Left hindlimb (tissue), 1 donor: ENCODE data around the gene TPRX1.
"Not testable (repeated sequence)": the region's sequence is repeated elsewhere in the genome, so short reads cannot be mapped to it uniquely, and the experiment has no call there.

Experiments used
- DNase-seq: peaks from one replicate; pipeline ENCODE4 v3.0.0-alpha.2; 2018

TPRX1 gene

GRCh38 chr19:47766359-47766620, 38.1 kb downstream of the TPRX1 start:
- DNase-seq: no peak

GRCh38 chr19:47765523-47766358, 38.6 kb downstream of the TPRX1 start:
- DNase-seq: peak; percentile 60

- not testable (repeated sequence) for DNase-seq
These were observed 39.6 kb downstream of the TPRX1 start for GRCh38 chr19:47764705-47765104.

GRCh38 chr19:47762615-47763308, 41.6 kb downstream of the TPRX1 start:
- no peak for DNase-seq

- DNase-seq: no peak
These were observed 42.2 kb downstream of the TPRX1 start for GRCh38 chr19:47762151-47762550.

- DNase-seq: no peak
These were observed 42.8 kb downstream of the TPRX1 start for GRCh38 chr19:47761566-47761965.

GRCh38 chr19:47760632-47760999, 43.7 kb downstream of the TPRX1 start:
- DNase-seq: no peak

GRCh38 chr19:47758443-47758804, 45.9 kb downstream of the TPRX1 start:
- no peak for DNase-seq

- no peak for DNase-seq
These were observed 46.5 kb downstream of the TPRX1 start for GRCh38 chr19:47757617-47758442.

GRCh38 chr19:47756953-47757608, 47.3 kb downstream of the TPRX1 start:
- DNase-seq: no peak

GRCh38 chr19:47756627-47756929, 47.8 kb downstream of the TPRX1 start:
- no peak for DNase-seq

GRCh38 chr19:47755762-47756626, 48.4 kb downstream of the TPRX1 start:
- DNase-seq: no peak

GRCh38 chr19:47755065-47755761, 49.1 kb downstream of the TPRX1 start:
- no peak for DNase-seq

- no peak for DNase-seq
These were observed 49.9 kb downstream of the TPRX1 start for GRCh38 chr19:47754206-47755064.

- no peak for DNase-seq
These were observed 51.7 kb downstream of the TPRX1 start for GRCh38 chr19:47752440-47753211.
